ENCODE measurements around the gene YEATS2.
A peak's percentile ranks its signal among the peaks of the same experiment; 100 is the strongest.

Gene YEATS2

DNA sequence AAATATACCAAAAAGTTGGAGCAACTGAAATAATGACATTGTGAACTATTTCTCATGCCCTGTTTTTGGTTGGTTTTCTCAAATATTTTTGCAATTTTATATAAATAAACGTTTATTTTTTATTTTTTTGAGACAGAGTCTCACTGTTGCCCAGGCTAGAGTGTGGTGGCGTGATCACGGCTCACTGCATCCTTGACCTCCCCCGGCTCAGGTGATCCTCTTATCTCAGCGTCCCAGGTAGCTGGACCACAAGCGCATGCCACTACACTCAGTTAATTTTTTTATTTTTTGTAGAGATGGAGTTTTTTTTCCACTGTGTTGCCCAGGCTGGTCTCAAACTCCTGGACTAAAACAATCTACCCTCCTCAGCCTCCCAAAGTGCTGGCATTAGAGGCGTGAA is 45.6 kb downstream of the YEATS2 start:
- no peak for FAIRE-seq

DNA sequence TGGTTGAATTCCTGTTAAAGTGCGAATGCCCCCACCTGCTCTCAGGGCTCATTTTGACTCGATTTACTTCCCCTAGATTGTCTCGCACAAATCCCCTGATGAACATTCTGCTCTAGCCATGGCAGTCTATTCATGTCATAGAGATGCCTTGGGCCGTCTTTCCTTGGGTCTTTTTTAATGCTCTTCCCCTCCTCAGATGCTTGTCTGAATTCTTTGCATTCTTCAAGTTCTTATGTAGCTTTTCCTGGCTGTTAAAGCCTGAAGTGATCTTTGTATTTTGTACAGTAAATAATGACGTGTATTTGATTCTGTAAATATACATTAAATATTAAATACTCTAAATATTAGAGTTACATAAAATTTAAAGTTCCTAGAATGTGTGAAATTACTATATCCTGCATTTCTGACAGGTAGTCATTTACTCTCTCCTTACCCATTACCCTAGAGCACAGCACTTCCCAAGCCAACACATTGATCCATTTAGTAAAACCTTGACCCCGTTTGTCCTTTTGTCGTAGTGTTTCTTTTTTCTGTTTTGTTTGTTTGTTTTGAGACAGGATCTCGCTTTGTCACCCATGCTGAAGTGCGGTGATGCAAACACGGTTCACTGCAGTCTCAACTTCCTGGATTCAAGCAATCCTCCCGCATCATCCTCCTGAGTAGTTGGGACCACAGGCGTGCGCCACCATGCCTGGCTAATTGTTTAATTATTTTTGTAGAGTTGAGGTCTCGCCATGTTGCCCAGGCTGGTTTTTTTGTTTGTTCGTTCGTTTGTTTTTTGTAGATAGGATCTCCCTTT is 47.9 kb downstream of the YEATS2 start:
- no peak for FAIRE-seq
- DNase-seq (ENCODE audit: insufficient read length, low spot score), result no peak
- TF ChIP-seq POLR2AphosphoS5 (IDR thresholded peaks at IDR 0.05; ENCODE audit: low read depth, low read length) (no peak), PAX5 (IDR thresholded peaks at IDR 0.05; ENCODE audit: insufficient read depth, low read length, severe bottlenecking) (no peak), POLR2A (IDR thresholded peaks at IDR 0.05; ENCODE audit: low read depth, low read length) (no peak), TAF1 (IDR thresholded peaks at IDR 0.05; ENCODE audit: low read depth, low read length) (no peak), SPI1 (IDR thresholded peaks at IDR 0.05; ENCODE audit: low read depth, low read length) (no peak), POU2F2 (IDR thresholded peaks at IDR 0.05; ENCODE audit: low read depth, low read length) (no peak)

More for the DNA sequence above, 45.6 kb downstream of the YEATS2 start:
- no peak for TF ChIP-seq POLR2A (IDR thresholded peaks at IDR 0.05; ENCODE audit: low read depth, low read length)
- TF ChIP-seq PAX5 (IDR thresholded peaks at IDR 0.05; ENCODE audit: insufficient read depth, low read length, severe bottlenecking), result no peak
- no peak for TF ChIP-seq POLR2AphosphoS5 (IDR thresholded peaks at IDR 0.05; ENCODE audit: low read depth, low read length)
- TF ChIP-seq SPI1 (IDR thresholded peaks at IDR 0.05; ENCODE audit: low read depth, low read length), result no peak
- TF ChIP-seq POU2F2 (IDR thresholded peaks at IDR 0.05; ENCODE audit: low read depth, low read length), result no peak
- no peak for TF ChIP-seq TAF1 (IDR thresholded peaks at IDR 0.05; ENCODE audit: low read depth, low read length)
- no peak for DNase-seq (ENCODE audit: insufficient read length, low spot score)

DNA sequence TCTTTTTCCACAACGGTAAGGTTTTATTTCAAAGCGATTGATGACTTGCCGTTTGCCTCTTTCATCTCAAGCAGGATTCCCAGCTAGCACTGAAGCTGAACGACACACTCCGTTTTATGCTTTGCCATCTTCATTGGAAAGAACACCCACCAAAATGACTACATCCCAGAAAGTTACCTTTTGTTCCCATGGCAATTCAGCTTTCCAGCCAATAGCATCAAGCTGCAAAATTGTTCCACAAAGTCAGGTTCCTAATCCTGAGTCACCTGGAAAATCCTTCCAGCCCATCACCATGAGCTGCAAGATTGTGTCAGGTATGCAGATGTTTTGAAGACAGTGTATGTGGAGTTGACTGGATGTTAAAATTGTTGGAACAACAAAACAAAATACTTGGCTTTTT is 56.5 kb downstream of the YEATS2 start:
- TF ChIP-seq POLR2A (IDR thresholded peaks at IDR 0.05; ENCODE audit: low read depth, low read length), result no peak
- no peak for TF ChIP-seq PAX5 (IDR thresholded peaks at IDR 0.05; ENCODE audit: insufficient read depth, low read length, severe bottlenecking)
- TF ChIP-seq POU2F2 (IDR thresholded peaks at IDR 0.05; ENCODE audit: low read depth, low read length), result no peak
- TF ChIP-seq TAF1 (IDR thresholded peaks at IDR 0.05; ENCODE audit: low read depth, low read length), result no peak
- TF ChIP-seq POLR2AphosphoS5 (IDR thresholded peaks at IDR 0.05; ENCODE audit: low read depth, low read length), result no peak
- no peak for TF ChIP-seq SPI1 (IDR thresholded peaks at IDR 0.05; ENCODE audit: low read depth, low read length)
- no peak for FAIRE-seq
- DNase-seq (ENCODE audit: insufficient read length, low spot score), result no peak

DNA sequence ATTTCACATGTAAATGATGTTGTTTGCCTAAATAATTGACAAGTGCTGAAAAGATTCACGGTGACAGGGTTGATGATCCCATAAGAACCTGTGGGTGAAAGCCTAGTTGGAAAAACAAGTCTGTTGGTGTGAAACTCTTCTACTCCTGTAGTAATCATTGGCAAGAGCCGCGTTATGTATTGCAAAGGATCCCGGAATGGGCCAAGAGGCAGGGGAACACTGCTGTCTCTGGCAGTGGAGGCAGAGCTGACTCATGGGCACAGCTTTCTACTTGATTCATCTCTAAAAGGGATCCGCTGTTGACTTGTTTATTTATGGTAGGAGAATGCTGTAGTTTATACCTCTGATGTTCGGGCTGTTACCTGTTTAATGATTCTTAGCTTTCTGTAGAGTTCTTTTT is 64.7 kb downstream of the YEATS2 start:
- DNase-seq (ENCODE audit: insufficient read length, low spot score), result no peak
- no peak for TF ChIP-seq TAF1 (IDR thresholded peaks at IDR 0.05; ENCODE audit: low read depth, low read length)
- no peak for TF ChIP-seq PAX5 (IDR thresholded peaks at IDR 0.05; ENCODE audit: insufficient read depth, low read length, severe bottlenecking)
- TF ChIP-seq POLR2A (IDR thresholded peaks at IDR 0.05; ENCODE audit: low read depth, low read length), result no peak
- no peak for TF ChIP-seq POLR2AphosphoS5 (IDR thresholded peaks at IDR 0.05; ENCODE audit: low read depth, low read length)
- TF ChIP-seq POU2F2 (IDR thresholded peaks at IDR 0.05; ENCODE audit: low read depth, low read length), result no peak
- no peak for TF ChIP-seq SPI1 (IDR thresholded peaks at IDR 0.05; ENCODE audit: low read depth, low read length)
- no peak for FAIRE-seq

DNA sequence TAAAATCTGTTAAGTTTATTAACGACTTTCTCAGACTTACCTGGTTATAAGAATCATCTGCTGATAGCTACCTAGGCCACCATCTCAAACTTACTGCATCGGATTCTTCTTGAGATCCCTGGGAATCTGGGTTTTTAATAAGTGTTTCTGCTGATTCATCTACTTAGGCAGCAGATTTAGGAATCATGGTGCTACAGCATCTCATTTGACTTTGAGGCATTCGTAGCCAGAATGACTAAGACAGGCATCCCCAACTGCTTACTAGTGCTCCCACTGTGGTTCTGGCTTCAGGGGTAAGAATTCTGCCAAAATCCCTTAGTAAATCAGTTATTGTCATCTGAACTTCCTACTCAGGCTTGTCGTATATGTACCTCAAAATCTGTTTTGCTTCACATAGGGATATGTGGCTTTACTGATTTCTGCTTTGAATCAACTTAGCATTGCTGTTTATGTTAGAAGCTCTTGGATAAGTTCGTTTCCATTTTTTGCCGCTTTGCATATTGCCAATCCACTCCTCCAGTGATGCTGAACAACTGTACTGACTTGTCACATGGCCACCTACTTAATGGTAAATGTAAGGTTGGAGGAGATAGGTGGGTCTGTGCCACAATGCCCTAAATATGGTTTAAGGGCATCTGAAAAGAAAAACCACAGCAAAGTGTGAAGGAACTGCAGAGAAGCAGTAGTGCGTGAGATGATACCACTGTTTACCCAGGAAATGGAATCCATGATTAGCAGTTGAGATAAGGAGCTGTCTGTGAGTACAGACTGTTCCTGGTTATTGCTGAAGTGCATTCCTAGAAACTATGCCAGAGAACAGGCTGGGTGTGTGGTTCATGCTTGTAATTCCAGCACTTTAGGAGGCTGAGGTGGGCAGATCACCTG is 67.5 kb downstream of the YEATS2 start:
- TF ChIP-seq SPI1 (IDR thresholded peaks at IDR 0.05; ENCODE audit: low read depth, low read length) (no peak), PAX5 (IDR thresholded peaks at IDR 0.05; ENCODE audit: insufficient read depth, low read length, severe bottlenecking) (no peak), POLR2A (IDR thresholded peaks at IDR 0.05; ENCODE audit: low read depth, low read length) (no peak), POU2F2 (IDR thresholded peaks at IDR 0.05; ENCODE audit: low read depth, low read length) (no peak), POLR2AphosphoS5 (IDR thresholded peaks at IDR 0.05; ENCODE audit: low read depth, low read length) (no peak), TAF1 (IDR thresholded peaks at IDR 0.05; ENCODE audit: low read depth, low read length) (no peak)
- DNase-seq (ENCODE audit: insufficient read length, low spot score), result no peak
- no peak for FAIRE-seq

DNA sequence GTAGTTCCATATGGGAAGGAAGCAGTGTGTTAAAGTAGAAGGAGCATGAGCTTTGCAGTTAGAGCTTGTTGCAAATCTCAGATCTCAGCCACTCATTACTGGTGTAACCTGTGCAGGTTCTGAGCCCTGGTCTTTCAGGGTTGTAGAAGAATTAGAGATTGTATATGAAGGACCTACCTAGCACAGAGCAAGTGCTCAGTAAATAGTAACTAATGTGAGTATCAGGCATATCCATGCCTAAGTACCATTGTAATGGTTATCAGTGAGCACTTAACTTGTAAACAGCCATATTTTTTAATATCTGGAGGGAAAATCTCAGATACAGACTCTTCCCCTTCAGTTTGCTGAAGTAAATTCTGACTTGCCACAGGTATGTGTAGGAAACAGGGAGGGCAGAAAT is 68.5 kb downstream of the YEATS2 start:
- FAIRE-seq, result no peak
- DNase-seq (ENCODE audit: insufficient read length, low spot score), result no peak
- TF ChIP-seq POU2F2 (IDR thresholded peaks at IDR 0.05; ENCODE audit: low read depth, low read length) (no peak), POLR2AphosphoS5 (IDR thresholded peaks at IDR 0.05; ENCODE audit: low read depth, low read length) (no peak), POLR2A (IDR thresholded peaks at IDR 0.05; ENCODE audit: low read depth, low read length) (no peak), TAF1 (IDR thresholded peaks at IDR 0.05; ENCODE audit: low read depth, low read length) (no peak), PAX5 (IDR thresholded peaks at IDR 0.05; ENCODE audit: insufficient read depth, low read length, severe bottlenecking) (no peak)

DNA sequence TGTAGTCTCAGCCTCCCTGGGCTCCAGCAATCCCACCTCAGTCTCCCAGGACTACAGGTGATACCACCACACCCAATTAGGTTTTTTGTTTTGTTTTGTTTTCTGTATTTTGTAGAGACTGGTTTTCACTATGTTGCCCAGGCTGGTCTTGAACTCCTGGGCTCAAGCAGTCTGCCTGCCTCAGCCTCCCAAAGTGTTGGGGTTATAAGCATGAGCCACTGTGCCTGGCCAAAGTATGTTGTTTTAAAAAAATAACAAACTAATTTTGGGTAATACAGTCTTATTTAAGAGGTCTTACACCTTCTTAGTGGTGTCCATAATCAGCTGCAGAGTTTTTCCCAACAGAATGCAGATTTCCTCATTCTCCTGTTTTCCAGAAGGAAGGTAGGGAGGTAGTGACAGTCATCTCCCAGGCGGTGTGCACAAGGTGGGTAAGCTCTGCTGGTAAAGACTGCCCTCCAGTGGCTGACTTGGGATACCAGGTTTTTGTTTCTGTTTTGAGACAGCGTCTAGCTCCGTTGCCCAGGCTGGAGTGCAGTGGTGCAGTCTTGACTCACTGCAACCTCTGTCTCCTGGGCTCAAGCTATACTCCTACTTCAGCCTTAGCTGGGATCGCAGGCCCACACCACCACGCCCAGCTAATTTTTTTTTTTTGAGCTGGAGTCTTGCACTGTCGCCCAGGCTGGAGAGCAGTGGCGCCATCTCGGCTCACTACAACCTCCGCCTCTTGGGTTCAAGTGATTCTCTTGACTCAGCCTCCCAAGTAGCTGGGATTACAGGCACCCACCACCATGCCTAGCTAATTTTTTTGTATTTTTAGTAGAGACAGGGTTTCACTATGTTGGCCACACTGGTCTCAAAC is 69.4 kb downstream of the YEATS2 start:
- peak; percentile 33 for DNase-seq (ENCODE audit: insufficient read length, low spot score)
- FAIRE-seq, result peak; percentile 60
- no peak for TF ChIP-seq SPI1 (IDR thresholded peaks at IDR 0.05; ENCODE audit: low read depth, low read length)
- no peak for TF ChIP-seq POLR2A (IDR thresholded peaks at IDR 0.05; ENCODE audit: low read depth, low read length)
- no peak for TF ChIP-seq POU2F2 (IDR thresholded peaks at IDR 0.05; ENCODE audit: low read depth, low read length)
- TF ChIP-seq TAF1 (IDR thresholded peaks at IDR 0.05; ENCODE audit: low read depth, low read length), result no peak
- TF ChIP-seq PAX5 (IDR thresholded peaks at IDR 0.05; ENCODE audit: insufficient read depth, low read length, severe bottlenecking), result no peak
- TF ChIP-seq POLR2AphosphoS5 (IDR thresholded peaks at IDR 0.05; ENCODE audit: low read depth, low read length), result no peak

DNA sequence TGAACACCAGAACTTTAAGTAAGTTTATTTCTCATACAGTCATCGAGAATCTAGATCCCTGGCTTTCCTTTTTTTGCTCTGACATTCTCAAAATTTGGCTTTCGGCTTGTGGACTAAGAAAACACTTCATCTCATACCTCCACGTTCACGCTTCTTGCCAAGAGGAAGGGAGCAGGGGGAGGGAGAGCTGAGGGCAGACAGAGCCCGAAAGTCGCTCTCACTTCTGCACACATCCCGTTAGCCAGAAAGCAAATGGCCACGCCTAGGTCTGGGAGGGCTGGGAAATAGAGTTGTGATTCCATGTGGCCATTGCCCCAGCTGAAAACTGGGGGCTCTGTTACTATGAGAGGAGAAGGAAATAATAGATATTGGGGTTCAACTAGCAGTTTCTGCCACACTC is 70.5 kb downstream of the YEATS2 start:
- TF ChIP-seq POLR2A (IDR thresholded peaks at IDR 0.05; ENCODE audit: low read depth, low read length) (no peak), POLR2AphosphoS5 (IDR thresholded peaks at IDR 0.05; ENCODE audit: low read depth, low read length) (no peak), TAF1 (IDR thresholded peaks at IDR 0.05; ENCODE audit: low read depth, low read length) (no peak), PAX5 (IDR thresholded peaks at IDR 0.05; ENCODE audit: insufficient read depth, low read length, severe bottlenecking) (no peak), SPI1 (IDR thresholded peaks at IDR 0.05; ENCODE audit: low read depth, low read length) (no peak), POU2F2 (IDR thresholded peaks at IDR 0.05; ENCODE audit: low read depth, low read length) (no peak)
- FAIRE-seq, result no peak
- no peak for DNase-seq (ENCODE audit: insufficient read length, low spot score)

All from GM12891 (cell line).